Measurements from ENCODE around the gene AKT2.

Gene AKT2

GRCh38 chr19:40241125-40241808, 43.9 kb downstream of the AKT2 start:
- H3K4me3 ChIP-seq (ENCODE audit: low read depth, low read length) = no peak overlapping the region
- no peak for DNase-seq (ENCODE audit: low read depth)

- no peak for DNase-seq (ENCODE audit: low read depth)
- no peak overlapping the region for H3K4me3 ChIP-seq (ENCODE audit: low read depth, low read length)
These were observed 44.8 kb downstream of the AKT2 start for GRCh38 chr19:40240332-40240731.

- no peak for DNase-seq (ENCODE audit: low read depth)
- no peak overlapping the region for H3K4me3 ChIP-seq (ENCODE audit: low read depth, low read length)
These were observed 45.5 kb downstream of the AKT2 start for GRCh38 chr19:40239415-40240226.

GRCh38 chr19:40238775-40239174, 46.4 kb downstream of the AKT2 start:
- no peak for DNase-seq (ENCODE audit: low read depth)
- no peak overlapping the region for H3K4me3 ChIP-seq (ENCODE audit: low read depth, low read length)

DNA sequence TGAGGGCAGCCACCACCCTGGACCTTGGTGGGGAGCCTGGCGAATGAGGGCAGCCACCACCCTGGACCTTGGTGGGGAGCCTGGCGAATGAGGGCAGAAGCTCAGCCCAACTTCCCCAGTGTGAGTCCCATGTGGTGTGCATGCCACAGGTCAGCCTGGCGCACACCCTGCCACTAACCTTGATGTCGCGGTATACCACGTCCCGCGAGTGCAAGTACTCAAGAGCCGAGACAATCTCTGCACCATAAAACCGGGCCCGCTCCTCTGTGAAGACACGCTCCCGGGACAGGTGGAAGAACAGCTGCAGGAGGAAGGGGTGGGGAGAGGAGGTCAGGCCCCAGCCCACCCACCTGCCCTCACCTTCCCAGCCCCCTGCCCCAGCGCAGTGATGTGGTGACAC, 47.4 kb downstream of the AKT2 start:
- no peak for DNase-seq (ENCODE audit: low read depth)
- no peak overlapping the region for H3K4me3 ChIP-seq (ENCODE audit: low read depth, low read length)

DNA sequence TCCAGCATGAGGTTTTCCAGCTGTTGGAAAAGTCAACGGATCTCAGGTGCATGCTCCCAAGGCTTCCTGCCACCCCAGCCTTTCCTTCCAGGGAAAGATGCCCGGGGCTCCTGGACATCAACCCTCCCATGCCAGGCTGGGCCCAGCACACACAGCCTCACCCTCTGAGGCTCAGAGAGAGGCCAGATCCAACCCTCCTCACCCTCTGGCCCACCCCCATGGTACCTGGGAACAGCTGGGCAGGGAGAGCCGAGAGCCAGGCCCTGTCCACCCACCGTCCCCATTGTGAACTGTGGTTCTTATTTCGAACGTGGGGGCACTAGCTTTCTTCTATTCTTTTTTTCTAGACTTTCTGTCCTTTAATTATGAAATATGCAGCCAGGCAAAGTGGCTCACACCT, 48.8 kb downstream of the AKT2 start:
- no peak for DNase-seq (ENCODE audit: low read depth)
- no peak overlapping the region for H3K4me3 ChIP-seq (ENCODE audit: low read depth, low read length)

- no peak overlapping the region for H3K4me3 ChIP-seq (ENCODE audit: low read depth, low read length)
- DNase-seq (ENCODE audit: low read depth) = no peak
These were observed 49.2 kb downstream of the AKT2 start for GRCh38 chr19:40236026-40236355.

GRCh38 chr19:40235238-40236025, 49.7 kb downstream of the AKT2 start:
- H3K4me3 ChIP-seq (ENCODE audit: low read depth, low read length) = no peak overlapping the region

DNA sequence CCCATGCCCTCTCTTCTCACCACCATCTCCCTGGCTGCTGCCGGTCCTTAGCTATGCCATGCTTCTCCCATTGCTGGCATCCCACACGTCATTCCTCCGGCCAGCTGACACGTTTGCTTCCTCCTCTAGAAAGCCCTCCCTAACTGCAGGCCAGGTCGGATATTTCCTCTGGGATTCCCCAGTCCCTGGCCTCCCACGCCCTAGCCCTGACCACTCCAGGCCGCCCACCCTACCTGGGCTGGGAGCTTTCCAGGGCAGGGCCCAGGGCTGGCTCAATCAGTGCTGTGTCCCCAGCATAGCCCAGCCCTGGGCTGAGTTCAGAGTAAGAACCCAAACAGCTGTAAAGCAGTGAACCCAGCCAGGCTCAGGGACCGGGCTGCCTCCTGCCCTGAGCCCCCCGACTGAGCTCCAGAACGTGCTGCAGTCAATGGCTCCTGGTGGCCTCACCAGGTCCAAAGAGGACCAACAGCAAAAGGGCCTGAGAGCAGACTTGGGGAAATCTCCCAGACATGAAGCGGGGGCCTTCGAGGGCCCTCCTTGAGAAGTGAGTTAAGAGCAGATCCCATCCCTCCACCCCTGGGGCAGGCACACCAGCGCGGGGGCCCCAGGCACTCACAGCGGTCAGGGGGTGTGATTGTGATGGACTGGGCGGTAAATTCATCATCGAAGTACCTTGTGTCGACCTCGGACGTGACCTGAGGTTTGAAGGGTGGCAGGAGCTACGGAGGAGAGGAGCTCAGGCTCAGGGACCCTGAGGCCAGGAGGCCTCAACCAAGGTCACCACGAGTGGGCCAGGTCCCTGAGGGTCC, 50.5 kb downstream of the AKT2 start:
- DNase-seq (ENCODE audit: low read depth) = no peak
- no peak overlapping the region for H3K4me3 ChIP-seq (ENCODE audit: low read depth, low read length)

More at GRCh38 chr19:40235238-40236025, 49.7 kb downstream of the AKT2 start:
- no peak for DNase-seq (ENCODE audit: low read depth)

- no peak for DNase-seq (ENCODE audit: low read depth)
- no peak overlapping the region for H3K4me3 ChIP-seq (ENCODE audit: low read depth, low read length)
These were observed 51.2 kb downstream of the AKT2 start for GRCh38 chr19:40233811-40234389.

GRCh38 chr19:40232949-40233810, 52.0 kb downstream of the AKT2 start:
- no peak overlapping the region for H3K4me3 ChIP-seq (ENCODE audit: low read depth, low read length)
- DNase-seq (ENCODE audit: low read depth) = no peak

DNA sequence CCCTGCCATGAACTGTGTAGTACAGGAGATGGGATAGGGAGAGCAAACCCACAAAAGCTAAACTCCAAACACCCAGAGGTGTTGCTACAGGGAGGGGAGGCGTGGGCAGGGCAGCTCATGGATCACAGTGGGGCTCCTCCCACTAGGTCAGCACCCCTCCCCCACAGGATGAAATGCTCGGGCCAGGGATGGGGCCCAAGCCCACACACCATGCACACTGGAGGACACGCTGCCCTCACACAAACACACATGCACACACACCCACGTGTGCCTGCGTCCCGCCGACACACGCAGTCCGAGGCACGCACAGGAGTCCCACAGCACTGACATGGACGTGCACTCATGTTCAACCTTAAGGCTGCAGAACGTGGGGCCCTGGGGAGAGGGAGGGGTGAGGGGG, 52.7 kb downstream of the AKT2 start:
- H3K4me3 ChIP-seq (ENCODE audit: low read depth, low read length) = no peak overlapping the region
- DNase-seq (ENCODE audit: low read depth) = no peak

DNA sequence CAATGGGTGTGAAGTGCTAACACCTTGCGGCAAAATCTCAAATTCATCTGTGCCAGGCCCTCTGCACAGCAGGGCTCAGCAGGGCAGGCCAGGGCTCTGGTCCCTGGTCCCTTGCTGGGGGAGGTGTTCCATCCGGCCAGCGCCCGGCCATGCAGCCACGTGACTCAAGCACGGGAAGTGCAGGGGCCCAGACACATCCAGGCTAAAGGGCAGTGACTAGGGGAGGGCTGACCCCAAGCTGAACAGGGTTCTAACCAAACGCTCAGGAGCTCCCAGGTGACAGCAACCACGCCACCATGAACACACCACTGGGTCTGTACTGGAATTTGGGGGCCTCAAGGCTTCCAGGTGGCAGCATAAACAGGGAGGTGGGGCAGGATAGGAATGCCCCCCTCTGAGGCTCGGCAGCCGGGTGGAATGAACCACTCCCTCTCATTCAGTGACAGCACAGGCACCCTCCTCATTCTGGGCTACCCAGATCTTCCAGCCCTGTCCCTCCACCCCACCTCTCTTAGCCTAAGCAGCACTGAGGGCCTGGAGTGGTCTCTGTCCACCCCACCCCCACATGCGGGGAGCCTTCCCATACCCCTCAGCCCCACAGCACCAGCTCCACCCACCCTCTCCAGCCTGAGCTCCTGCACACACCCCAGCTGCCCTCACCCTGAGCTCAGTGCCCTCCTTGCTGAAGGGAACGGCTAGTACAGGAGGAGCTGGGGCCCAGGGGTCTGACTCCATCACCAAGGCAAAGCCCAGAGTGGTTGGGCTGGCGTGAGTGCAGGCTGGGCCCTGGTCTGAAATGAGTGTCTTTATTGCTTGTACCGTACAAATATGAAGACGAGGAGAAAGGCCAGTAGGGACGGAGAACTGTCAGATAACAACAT, 53.4 kb downstream of the AKT2 start:
- H3K4me3 ChIP-seq (ENCODE audit: low read depth, low read length) = no peak overlapping the region
- DNase-seq (ENCODE audit: low read depth) = no peak

DNA sequence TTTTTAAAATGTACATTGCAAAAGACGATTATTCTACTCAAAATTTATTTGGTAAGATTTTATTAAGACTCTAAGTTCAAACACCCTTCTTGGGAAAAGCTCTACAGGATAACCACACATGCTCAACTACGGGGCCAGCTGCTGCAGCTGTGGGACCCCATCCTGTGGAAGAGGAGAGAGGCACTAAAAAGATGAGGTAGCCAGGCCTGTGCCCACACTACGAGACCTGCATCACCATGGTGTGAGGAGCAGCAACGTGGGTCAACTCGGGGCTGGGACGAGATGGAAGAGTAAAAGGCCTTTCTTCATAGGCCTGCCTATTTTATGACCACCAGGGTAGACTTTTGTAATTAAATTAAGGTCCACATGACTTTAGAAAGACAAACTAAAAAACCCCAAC, 54.1 kb downstream of the AKT2 start:
- H3K4me3 ChIP-seq (ENCODE audit: low read depth, low read length) = no peak overlapping the region
- DNase-seq (ENCODE audit: low read depth) = no peak

- no peak for DNase-seq (ENCODE audit: low read depth)
These were observed 55.2 kb downstream of the AKT2 start for GRCh38 chr19:40229926-40230417.

DNA sequence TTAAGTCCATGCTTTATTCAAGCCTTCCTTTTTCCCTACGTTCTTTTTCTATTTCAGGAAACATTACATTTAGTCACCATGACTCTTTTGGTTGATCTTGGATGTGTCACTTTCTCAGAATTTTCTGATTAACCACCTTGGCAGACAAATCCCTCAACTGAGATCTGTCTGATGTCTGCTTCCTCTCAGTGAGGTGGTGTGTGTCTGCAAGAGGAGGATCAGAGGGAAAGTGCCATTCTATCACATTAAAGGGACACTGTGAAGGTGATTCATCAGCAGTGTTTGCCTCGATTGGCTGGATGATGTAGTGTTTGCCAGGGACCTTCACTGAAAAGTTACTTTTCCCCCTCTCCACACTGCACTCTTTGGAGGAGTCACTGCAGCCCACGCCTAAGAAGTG, 55.7 kb downstream of the AKT2 start:
- DNase-seq (ENCODE audit: low read depth) = no peak
- no peak overlapping the region for H3K4me3 ChIP-seq (ENCODE audit: low read depth, low read length)

More at GRCh38 chr19:40229926-40230417, 55.2 kb downstream of the AKT2 start:
- no peak overlapping the region for H3K4me3 ChIP-seq (ENCODE audit: low read depth, low read length)

DNA sequence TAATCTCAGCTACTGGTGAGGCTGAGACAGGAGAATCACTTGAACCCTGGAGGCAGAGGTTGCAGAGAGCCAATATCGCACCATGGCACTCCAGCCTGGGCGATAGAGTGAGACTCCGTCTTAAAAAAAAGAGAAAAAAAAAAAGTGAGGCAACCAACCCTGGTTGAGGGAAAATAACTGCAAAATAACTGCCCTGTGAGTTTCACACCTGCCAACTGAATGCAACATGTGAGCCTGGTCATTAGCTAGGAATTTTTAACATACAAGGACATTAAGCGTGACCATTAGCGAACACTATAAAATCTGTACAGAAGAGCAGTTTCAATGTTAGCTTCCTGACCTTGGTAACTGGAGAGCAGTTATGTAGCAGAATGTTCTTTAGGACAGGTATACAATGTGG, 56.3 kb downstream of the AKT2 start:
- H3K4me3 ChIP-seq (ENCODE audit: low read depth, low read length) = no peak overlapping the region
- no peak for DNase-seq (ENCODE audit: low read depth)

All from skeletal muscle cell (primary cell).